HG03060 (cell line): ENCODE measurements around the gene HDAC7.

Experiments
- ATAC-seq: cut with Tn5 transposase; IDR thresholded peaks from one replicate; pipeline ENCODE4 v1.9.1; 2021; ENCODE audit warnings: low read depth, moderate number of reproducible peaks; ENCODE audit not compliant: unreplicated experiment

The HDAC7 gene

GRCh38 chr12:47783821-47784819, 35.6 kb downstream of the HDAC7 start:
- ATAC-seq: no peak

- no peak for ATAC-seq
These were observed 36.5 kb downstream of the HDAC7 start for GRCh38 chr12:47783024-47783755.

- ATAC-seq: no peak
These were observed 37.3 kb downstream of the HDAC7 start for GRCh38 chr12:47782372-47782770.

GRCh38 chr12:47781479-47782371, 38.0 kb downstream of the HDAC7 start:
- ATAC-seq: no peak

GRCh38 chr12:47779943-47780504, 39.7 kb downstream of the HDAC7 start:
- ATAC-seq: no peak

- peak; percentile 59 for ATAC-seq
These were observed 40.3 kb downstream of the HDAC7 start for GRCh38 chr12:47779301-47779942.

GRCh38 chr12:47778881-47779280, 40.8 kb downstream of the HDAC7 start:
- no peak for ATAC-seq

- no peak for ATAC-seq
These were observed 41.8 kb downstream of the HDAC7 start for GRCh38 chr12:47777741-47778558.

- ATAC-seq: no peak
These were observed 42.6 kb downstream of the HDAC7 start for GRCh38 chr12:47777151-47777550.

GRCh38 chr12:47776471-47777143, 43.1 kb downstream of the HDAC7 start:
- ATAC-seq: no peak

GRCh38 chr12:47775100-47775911, 44.4 kb downstream of the HDAC7 start:
- ATAC-seq: no peak

GRCh38 chr12:47774663-47775062, 45.0 kb downstream of the HDAC7 start:
- ATAC-seq: no peak

- ATAC-seq: no peak
These were observed 45.7 kb downstream of the HDAC7 start for GRCh38 chr12:47773858-47774580.

GRCh38 chr12:47773062-47773857, 46.4 kb downstream of the HDAC7 start, which contains the start of gene SLC48A1:
Gene SLC48A1 (plus strand): TSS chr12:47773238. CDS start chr12:47773305, 67 bp downstream.
- no peak for ATAC-seq

GRCh38 chr12:47772738-47773061, 47.0 kb downstream of the HDAC7 start:
- ATAC-seq: no peak

GRCh38 chr12:47772094-47772660, 47.5 kb downstream of the HDAC7 start:
- ATAC-seq: no peak
